ENCODE results near the gene PACSIN2. TPM values are rescaled to one million over a fixed set of nuclear protein-coding genes. Genes with fewer than 3 reads are reported as not detected.

PACSIN2 gene
- total and polyA plus RNA-seq, 2 of the 13 experiments (the other 11 are each of a cell fraction or from before 2014, with no cell fraction given), result 54.1 to 68.8 TPM

DNA sequence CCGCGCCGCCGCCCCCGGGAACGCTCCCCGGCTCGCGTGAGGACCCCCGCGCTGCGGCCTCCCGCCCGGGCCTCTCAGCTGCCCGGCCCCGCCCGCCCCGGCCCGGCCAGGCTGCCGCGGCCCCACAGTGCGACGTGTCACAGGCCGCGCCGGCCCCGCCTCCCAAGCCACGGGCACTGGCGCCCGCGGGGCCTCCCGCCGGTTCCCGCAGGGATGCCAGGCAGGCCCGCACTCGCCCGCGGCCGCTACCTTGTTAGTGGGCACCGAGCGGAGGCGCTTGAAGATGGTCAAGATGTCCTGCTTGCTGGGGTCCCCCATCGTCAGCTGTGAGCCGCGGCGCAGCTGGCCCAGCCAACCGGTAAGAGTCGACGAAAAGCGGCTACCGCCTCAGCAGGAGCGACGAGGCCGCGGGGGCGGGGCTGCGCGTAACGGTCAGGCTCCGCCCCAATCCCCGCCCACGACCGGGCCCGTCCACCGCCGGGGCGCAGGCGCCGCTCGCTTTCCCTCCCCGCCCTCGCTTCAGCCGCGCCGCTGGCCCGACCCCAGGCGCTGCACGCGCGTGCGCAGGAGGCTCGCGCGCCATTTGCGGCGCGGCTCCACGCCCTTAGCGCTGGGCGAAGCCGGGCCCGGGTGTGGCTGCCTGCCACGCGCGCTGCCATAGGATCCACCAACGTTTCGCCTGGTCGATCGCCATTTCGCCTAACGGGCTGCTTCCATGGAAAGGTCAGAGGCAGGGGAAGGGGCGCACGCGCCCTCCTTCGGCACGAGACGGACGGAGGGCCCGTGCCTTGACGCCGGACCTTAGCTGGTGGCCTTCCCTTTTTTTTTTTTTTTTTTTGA lies 157.9 kb downstream of the PACSIN2 start, which contains the start of gene ARFGAP3 (continued):
- TF ChIP-seq, protein P1, sequence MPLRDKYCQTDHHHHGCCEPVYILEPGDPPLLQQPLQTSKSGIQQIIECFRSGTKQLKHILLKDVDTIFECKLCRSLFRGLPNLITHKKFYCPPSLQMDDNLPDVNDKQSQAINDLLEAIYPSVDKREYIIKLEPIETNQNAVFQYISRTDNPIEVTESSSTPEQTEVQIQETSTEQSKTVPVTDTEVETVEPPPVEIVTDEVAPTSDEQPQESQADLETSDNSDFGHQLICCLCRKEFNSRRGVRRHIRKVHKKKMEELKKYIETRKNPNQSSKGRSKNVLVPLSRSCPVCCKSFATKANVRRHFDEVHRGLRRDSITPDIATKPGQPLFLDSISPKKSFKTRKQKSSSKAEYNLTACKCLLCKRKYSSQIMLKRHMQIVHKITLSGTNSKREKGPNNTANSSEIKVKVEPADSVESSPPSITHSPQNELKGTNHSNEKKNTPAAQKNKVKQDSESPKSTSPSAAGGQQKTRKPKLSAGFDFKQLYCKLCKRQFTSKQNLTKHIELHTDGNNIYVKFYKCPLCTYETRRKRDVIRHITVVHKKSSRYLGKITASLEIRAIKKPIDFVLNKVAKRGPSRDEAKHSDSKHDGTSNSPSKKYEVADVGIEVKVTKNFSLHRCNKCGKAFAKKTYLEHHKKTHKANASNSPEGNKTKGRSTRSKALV (CRISPR knock-in tag; IDR thresholded peaks at IDR 0.05), result peak; percentile 71; the same call in 1 of the 2 replicates
- TF ChIP-seq, protein P2, sequence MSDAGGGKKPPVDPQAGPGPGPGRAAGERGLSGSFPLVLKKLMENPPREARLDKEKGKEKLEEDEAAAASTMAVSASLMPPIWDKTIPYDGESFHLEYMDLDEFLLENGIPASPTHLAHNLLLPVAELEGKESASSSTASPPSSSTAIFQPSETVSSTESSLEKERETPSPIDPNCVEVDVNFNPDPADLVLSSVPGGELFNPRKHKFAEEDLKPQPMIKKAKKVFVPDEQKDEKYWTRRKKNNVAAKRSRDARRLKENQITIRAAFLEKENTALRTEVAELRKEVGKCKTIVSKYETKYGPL (CRISPR knock-in tag; IDR thresholded peaks at IDR 0.05), result peak; percentile 90
- peak; percentile 19; the same call in 1 of the 2 replicates for TF ChIP-seq ZNF816 (CRISPR knock-in tag; IDR thresholded peaks at IDR 0.05; ENCODE audit: borderline replicate concordance)
- TF ChIP-seq YEATS2 (CRISPR knock-in tag; IDR thresholded peaks at IDR 0.05; ENCODE audit: borderline replicate concordance), result peak; percentile 45; the same call in 1 of the 2 replicates
- TF ChIP-seq SCMH1 (CRISPR knock-in tag; IDR thresholded peaks at IDR 0.05; ENCODE audit: borderline replicate concordance), result no peak
- peak; percentile 91; the same call in 1 of the 2 replicates for TF ChIP-seq KLF12 (CRISPR knock-in tag; IDR thresholded peaks at IDR 0.05; ENCODE audit: borderline replicate concordance)
- no peak for TF ChIP-seq RAD51 (IDR thresholded peaks at IDR 0.05; ENCODE audit: borderline replicate concordance)
- TF ChIP-seq, protein P3, sequence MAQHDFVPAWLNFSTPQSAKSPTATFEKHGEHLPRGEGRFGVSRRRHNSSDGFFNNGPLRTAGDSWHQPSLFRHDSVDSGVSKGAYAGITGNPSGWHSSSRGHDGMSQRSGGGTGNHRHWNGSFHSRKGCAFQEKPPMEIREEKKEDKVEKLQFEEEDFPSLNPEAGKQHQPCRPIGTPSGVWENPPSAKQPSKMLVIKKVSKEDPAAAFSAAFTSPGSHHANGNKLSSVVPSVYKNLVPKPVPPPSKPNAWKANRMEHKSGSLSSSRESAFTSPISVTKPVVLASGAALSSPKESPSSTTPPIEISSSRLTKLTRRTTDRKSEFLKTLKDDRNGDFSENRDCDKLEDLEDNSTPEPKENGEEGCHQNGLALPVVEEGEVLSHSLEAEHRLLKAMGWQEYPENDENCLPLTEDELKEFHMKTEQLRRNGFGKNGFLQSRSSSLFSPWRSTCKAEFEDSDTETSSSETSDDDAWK (CRISPR knock-in tag; IDR thresholded peaks at IDR 0.05), result no peak
- peak; percentile 94 for TF ChIP-seq AGO2 (optimal IDR thresholded peaks at IDR 0.05; ENCODE audit: low read depth, low read length)
- TF ChIP-seq ZNF782 (CRISPR knock-in tag; IDR thresholded peaks at IDR 0.05; ENCODE audit: borderline replicate concordance), result peak; percentile 81
- peak; percentile 47; the same call in 1 of the 2 replicates for TF ChIP-seq AKAP8 (CRISPR knock-in tag; IDR thresholded peaks at IDR 0.05)
- peak; percentile 53; the same call in 1 of the 2 replicates for TF ChIP-seq ZNF264 (CRISPR knock-in tag; IDR thresholded peaks at IDR 0.05)
- TF ChIP-seq ZNF567 (CRISPR knock-in tag; IDR thresholded peaks at IDR 0.05; ENCODE audit: borderline replicate concordance), result peak; percentile 87
- TF ChIP-seq, protein P4, sequence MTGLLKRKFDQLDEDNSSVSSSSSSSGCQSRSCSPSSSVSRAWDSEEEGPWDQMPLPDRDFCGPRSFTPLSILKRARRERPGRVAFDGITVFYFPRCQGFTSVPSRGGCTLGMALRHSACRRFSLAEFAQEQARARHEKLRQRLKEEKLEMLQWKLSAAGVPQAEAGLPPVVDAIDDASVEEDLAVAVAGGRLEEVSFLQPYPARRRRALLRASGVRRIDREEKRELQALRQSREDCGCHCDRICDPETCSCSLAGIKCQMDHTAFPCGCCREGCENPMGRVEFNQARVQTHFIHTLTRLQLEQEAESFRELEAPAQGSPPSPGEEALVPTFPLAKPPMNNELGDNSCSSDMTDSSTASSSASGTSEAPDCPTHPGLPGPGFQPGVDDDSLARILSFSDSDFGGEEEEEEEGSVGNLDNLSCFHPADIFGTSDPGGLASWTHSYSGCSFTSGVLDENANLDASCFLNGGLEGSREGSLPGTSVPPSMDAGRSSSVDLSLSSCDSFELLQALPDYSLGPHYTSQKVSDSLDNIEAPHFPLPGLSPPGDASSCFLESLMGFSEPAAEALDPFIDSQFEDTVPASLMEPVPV (CRISPR knock-in tag; IDR thresholded peaks at IDR 0.05), result peak; percentile 82
- TF ChIP-seq, protein P5, sequence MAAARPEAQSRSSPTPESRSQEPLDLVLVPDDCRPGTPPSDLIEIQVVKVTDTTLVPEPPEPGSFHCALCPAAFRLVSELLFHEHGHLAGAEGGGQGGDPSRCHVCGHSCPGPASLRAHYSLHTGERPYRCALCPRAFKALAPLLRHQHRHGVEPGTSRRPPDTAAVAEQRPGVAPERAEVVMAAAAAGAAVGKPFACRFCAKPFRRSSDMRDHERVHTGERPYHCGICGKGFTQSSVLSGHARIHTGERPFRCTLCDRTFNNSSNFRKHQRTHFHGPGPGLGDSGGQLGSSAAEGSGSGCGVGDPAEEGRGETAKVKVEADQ (CRISPR knock-in tag; IDR thresholded peaks at IDR 0.05; ENCODE audit: borderline replicate concordance), result peak; percentile 98
- TF ChIP-seq ZNF136 (CRISPR knock-in tag; IDR thresholded peaks at IDR 0.05; ENCODE audit: low read depth), result 0 out of 2 replicates have a peak, but pooled peaks have one; percentile 68
- TF ChIP-seq ZSCAN9 (CRISPR knock-in tag; IDR thresholded peaks at IDR 0.05; ENCODE audit: borderline replicate concordance), result peak; percentile 64; the same call in 1 of the 2 replicates
- TF ChIP-seq, protein P6, sequence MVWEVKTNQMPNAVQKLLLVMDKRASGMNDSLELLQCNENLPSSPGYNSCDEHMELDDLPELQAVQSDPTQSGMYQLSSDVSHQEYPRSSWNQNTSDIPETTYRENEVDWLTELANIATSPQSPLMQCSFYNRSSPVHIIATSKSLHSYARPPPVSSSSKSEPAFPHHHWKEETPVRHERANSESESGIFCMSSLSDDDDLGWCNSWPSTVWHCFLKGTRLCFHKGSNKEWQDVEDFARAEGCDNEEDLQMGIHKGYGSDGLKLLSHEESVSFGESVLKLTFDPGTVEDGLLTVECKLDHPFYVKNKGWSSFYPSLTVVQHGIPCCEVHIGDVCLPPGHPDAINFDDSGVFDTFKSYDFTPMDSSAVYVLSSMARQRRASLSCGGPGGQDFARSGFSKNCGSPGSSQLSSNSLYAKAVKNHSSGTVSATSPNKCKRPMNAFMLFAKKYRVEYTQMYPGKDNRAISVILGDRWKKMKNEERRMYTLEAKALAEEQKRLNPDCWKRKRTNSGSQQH (CRISPR knock-in tag; IDR thresholded peaks at IDR 0.05; ENCODE audit: low read depth), result 0 out of 2 replicates have a peak, but pooled peaks have one; percentile 44
- TF ChIP-seq KAT7 (CRISPR knock-in tag; IDR thresholded peaks at IDR 0.05; ENCODE audit: borderline replicate concordance), result no peak
- TF ChIP-seq TAF1 (CRISPR knock-in tag; IDR thresholded peaks at IDR 0.05), result peak; percentile 74
- no peak for TF ChIP-seq RFX3 (CRISPR knock-in tag; IDR thresholded peaks at IDR 0.05)
